Stimulated activated CD8-positive, alpha-beta memory T cell treated with anti-CD3 and anti-CD28 coated beads, Interleukin-7, amount 100 ng/mL, for 24 hours (primary cell): ENCODE data around the gene ZFHX2.
A peak's percentile ranks its signal among the peaks of the same experiment; 100 is the strongest.

Experiments used
- DNase-seq: peaks from one replicate; pipeline ENCODE4 v3.0.0-alpha.2; 2020; ENCODE audit warnings: low read depth

ZFHX2 gene

DNA sequence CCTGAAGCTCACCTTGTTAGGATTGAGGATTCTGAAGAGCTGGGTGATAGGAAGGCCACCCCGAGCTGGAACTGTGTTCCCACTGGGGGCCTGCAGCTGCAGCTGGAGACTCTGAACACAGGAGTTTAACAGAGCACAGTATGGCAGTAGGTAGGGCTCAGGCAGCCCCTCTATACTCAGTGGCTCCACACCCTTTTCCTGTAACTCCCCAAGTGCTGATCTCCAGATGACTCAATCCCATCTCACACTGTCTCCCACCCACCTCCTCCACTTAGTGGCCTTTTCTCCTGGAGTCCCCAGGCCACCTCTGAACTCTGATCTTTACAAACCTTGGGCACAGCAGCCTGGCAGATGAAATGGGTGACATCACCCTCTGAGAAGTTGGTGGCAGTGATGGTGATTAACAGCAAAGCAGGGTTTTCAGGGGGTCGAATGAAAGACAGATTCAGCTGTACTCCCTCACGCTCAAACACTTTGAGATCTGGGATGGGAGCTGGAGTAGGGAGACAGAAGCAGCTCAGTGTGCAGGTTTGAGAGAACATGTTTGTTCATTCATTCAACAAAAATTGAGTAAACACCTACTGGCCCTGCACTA lies 8.5 kb upstream of the ZFHX2 start:
- no peak for DNase-seq

DNA sequence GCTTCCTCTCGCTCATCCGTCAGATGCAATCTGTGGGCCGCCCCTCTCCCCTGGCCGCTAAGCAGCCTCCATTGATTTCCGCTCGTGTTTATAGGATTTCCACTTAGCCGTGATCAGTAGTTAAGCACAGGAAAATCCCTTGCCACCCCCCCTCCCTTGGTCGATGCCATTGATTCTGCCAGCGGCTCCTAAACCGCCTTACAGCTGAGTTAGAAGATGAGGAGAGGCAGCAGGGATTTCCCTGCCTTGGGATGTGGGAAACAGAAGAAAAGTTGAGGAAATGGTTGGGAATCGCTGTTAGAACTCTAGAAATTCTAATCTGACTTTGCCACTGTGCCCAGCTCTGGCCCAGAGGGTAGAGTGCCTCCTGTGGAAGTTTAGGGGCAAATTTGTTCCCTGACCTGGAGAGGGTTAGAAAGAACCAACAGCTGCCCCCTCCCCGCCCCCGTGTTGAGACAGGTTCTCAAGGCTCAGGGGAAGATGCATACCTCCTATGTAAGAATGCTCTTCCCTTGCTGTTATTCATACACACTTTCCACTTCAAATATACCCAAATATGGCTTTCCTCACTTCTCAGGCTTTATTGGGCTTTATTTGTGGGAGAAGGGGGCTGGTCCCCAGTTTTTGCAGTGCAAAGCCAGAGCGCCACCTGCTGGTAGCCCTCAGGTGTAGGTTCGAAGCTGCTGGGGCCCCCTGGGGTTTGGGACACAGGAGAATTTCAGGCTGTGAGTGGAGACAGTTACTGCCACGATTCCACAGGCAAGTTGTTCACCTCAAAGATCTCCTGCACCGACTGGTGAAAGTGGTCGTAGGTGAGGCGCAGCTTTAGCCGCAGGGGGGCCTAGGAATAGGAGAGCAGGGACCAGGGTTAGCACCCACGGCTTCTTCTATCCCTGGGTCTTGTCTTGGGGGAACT lies 7.7 kb upstream of the ZFHX2 start:
- DNase-seq = peak; percentile 43

DNA sequence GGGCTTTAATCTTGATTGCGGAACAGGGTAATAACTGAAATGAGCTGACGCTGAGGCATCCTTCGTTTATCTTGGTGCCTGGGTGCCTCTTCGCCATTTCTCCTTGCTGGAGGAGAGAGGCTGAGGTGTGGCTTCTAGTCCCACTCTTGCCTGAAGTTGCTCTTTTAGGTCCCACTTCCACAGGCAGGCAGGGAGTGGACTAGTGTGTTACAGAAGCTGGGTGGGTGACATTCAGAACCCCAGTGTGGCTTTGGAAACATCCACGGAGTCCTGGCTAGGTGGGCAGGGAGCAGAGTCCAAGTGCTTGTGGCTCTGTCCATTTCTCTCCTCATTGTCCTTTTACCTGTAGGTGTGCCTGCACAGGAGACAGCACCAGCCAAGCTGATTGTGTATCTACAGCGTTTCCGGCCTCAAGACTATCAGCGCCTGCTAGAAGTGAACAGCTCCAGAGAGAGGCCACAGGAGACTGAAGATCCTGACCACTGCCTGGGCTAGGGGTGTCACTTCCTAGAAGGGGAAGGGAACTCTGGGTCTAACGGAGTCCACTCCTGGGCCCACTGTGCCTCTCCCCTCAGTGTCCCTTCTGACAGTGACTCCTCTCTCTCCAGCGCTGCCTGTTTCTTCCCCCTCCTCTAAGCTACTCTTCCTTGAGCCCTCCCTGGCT lies 6.9 kb upstream of the ZFHX2 start:
- DNase-seq = no peak

DNA sequence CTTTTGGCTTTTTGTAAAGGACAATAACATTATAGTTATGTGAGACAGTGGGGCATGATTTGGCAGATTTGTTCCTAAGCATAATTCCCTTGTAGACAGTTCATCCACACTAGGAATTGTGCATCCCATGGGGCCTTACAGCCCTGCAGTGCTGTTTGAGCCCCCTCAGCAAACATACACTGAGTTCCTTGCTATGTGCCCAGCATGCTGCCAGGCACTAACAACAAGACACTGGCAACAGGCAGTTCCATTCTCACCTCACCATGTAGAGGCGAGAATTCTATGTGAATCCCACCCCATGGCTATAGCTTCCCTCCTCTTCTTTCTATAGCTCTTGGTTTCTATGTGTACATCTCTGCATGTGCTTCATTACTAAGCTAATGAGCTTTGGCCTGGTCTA lies 6.4 kb upstream of the ZFHX2 start:
- no peak for DNase-seq

DNA sequence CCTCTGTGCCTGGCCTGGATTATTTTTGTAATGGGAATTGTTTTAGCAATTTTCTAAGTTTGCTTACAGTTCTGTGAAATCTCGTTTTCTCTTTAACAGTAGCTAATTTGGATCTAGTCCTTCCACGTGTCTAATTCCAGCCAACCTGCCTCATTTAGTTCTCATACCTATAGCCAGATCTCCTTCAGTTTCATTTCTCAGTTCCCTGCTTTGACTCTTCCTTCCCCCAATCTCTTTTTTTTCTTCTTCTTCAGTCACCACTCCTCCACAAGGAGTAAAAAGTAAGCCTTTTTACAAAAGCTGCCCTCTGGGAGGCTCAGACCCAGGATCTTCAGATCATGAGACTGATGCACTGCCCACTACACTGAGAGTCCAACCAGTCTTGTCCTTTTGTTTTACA lies 6.0 kb upstream of the ZFHX2 start:
- DNase-seq = no peak

DNA sequence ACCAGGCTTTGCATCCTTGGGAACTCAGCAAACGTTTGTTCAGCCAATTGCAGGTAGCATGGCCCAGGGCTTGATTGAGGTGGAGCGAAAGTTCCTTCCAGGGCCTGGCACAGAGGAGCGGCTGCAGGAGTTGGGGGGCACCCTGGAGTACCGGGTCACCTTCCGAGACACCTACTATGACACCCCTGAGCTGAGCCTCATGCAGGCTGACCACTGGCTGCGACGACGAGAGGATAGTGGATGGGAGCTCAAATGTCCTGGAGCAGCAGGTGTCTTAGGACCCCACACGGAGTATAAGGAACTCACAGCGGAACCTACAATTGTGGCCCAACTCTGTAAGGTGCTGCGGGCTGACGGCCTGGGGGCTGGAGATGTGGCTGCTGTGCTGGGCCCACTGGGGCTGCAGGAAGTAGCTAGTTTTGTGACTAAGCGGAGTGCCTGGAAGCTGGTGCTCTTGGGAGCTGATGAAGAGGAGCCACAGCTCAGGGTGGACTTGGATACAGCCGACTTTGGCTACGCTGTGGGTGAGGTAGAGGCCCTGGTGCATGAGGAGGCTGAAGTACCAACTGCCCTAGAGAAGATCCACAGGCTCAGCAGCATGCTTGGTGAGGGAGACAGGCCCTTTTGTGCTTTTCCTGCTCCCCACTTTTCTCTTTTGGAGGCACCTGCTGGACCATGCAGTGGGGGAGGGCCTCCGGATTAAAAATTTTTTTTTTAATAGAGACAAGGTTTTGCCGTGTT lies 5.3 kb upstream of the ZFHX2 start:
- DNase-seq = no peak

DNA sequence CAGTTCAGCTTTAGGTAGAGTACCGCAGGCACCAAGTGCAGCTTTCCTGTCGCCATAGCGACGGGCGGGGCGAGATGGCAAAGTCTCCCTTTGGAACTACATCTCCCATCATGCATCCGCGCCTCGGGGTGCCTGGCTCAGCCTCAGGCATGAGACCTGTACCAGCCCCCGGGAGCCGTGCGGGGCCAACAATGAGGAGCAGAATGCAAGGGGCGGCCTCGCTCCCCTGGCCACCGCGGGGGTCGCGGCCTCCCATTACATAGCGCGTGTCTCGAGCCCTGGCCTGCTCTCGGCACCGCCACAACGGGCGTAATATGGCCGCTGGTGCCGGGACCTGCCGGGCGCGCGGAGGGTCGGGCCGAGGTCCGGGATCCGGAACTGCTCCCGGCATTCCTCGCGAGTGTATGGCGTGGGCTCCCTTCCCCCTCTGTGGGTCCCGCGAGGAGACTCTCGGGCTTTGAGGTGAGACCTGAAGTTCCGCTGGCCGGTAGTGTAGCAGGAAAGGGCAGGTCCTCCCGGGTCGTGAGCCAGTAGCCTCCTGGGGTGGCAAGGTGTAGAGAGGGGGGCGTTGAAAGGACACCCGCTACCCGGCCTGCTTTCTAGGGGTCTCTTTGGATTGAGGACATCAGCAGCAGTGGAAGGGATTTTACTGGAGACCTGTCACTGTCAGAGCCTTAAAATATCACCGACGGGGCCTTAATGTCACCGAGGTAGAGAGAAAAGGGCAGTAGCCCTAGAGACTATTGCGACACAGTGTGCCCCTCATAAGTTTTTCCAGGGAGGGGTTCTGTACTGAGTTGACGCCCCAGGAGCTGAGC lies 4.5 kb upstream of the ZFHX2 start, which contains the start of gene THTPA:
THTPA (plus strand) TSS at position 390 of the 818 bp plus-strand sequence. CDS start 487 bp downstream, outside the sequence.
- DNase-seq = peak; percentile 88

DNA sequence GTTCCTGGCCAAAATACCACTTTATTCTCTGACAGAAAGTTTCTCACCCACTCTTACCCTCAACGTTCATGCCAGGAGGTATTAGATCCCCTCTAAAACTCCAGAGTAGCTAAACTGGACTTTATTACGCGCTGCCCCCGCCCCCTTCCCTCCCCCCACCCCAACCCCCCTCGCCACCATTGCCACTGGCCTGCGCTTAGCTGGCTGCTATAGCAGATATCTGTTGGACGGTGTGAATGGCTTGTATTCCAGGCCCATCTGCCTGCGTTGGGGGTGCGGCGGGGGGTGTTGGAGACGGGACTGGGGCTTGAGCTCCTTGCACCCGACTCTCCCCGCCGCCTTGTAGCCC lies 3.9 kb upstream of the ZFHX2 start:
- DNase-seq = no peak

DNA sequence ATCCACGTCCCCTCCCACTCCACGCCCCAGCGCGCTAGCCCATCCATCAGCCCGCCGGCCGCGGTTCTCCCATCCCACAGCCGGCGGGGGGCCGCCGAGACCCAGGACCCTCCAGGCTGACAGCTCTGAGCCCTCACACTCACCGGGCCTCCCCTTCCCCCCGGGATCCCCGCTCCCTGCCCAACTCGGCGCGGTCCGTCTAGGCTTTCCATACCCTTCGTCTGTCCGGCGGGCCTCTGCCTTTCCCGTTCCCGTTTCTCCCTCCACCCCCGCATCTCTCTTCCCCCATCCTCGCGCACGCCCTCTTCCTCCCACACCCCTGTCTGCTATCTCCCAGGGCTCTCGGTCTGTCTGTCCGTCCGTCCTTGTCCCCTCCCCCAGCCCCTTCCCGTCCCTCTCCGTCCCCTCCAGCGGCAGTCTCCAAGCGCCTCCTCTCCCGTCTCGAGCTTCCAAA lies 726 bp downstream of the ZFHX2 start:
- no peak for DNase-seq

DNA sequence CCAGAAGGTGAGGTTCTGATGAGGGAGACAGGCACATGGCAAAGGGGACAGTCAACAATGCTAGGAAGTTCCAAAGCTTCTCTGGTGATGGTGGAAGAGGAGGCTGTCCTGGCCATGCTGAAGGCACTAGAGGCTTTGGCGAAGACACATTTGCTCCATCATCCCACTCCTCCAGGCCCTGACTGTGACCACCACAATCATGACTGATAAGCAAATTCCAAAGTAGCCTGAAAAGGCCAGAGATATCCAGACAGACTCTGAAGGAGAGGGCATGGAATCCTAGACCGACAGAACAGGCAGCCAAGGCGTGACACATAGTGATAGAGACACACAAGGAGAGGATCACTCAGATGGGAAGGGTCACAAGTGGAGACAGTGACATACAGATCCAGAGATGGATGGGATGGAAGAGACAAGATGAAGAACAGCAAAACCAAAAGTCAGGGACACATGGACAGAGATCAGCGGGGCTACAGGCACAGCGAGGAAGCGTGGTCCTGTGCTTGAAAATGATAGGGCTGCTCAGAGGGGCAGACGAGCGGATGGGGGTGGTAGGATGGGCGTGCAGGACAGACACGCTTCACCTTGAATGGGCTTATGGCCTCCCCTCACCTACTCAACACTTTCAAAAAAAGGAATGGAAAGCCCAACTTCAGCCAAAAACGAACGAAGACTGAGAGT lies 1.3 kb downstream of the ZFHX2 start:
- DNase-seq = no peak

DNA sequence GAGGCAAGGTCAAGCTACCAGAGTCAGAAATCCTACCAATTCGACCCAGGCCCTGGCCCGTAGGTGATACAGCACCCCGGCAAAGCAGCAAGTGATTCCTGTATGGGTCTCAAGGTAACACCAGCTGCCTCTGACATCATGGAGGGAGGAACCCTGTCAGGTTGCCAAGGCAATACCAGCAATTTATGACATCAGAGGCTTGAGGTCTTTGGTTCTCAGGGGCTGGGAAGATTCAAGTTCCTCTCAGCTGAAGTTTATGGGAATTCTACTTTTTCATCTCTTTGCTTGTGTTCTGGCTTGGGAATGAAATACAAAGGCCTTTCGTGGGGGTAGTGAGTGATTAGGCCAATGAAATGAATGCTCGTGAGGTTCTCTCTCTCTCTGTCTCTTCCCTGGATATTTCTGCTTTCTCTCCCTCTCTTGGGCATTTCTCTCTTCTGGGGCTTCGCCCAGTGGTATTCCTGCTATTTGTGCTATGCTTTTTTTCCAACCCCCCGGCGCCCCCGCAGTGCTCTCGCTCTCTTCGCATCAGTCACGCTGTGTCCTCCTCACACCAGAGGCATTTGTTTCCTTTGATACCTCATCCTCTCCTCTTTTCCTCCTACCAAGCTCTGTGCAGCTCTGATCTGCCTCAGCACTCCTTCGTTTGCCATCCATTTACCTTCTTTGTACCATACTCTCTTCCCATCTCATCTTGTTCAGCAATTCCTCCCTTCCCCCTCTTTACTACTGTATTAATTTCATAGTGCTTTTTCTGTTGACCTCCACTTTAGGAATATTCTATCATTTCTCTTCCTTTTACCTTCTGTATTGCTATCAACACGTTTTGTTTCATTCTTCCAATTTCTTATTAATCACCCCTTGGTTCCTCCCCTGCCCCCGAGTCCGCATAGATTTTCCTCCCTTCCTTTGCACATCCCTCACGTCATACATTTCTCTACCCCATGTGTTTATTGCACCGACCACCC lies 2.9 kb downstream of the ZFHX2 start:
- DNase-seq = no peak

DNA sequence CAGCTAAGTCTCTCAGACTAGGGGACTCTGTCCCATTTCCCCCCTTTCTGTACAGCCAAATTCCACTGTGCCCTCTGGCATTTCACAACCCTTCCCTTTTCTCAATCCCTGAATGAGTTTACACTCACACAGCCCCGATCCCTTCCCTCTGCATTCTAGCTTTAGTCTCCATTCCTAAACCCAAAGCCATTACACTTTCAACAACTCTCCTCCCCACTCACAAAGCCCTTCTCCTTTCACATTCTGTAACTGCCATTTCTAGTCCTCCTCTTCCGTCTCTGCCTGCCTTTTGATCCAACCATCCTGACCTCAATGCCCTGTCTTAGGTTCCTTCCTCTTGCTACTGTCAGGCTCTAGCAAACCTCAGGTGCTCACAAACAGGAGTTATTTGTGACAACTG lies 3.6 kb downstream of the ZFHX2 start:
- DNase-seq = no peak

DNA sequence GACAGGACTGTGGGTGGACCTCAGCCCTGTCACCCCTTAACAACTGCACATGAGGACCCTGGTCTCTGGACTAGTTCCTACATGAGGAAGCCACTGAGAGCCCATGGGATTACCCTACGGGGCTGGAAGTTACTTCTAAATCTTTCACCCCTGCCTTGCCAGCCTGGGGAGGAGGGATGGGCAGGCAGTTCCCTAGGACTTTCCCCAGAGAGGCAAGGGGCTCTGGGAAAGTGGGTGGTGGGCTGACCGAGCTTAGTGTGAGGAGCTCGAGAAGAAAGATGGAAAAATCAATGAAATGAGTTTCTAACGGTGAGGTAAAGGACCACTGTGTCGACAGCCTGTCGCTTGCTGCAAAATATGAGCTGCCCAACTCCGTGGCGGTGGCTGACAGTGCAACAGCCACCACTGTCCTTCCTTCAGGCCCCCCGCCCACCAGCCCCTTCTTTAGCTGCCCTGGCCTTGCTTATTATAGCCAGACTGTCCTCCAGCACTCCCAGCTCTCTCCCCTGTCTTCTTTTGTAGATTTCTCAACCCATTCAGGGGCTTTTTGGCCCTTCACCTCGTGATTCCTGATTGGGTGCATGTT lies 5.0 kb downstream of the ZFHX2 start:
- no peak for DNase-seq

DNA sequence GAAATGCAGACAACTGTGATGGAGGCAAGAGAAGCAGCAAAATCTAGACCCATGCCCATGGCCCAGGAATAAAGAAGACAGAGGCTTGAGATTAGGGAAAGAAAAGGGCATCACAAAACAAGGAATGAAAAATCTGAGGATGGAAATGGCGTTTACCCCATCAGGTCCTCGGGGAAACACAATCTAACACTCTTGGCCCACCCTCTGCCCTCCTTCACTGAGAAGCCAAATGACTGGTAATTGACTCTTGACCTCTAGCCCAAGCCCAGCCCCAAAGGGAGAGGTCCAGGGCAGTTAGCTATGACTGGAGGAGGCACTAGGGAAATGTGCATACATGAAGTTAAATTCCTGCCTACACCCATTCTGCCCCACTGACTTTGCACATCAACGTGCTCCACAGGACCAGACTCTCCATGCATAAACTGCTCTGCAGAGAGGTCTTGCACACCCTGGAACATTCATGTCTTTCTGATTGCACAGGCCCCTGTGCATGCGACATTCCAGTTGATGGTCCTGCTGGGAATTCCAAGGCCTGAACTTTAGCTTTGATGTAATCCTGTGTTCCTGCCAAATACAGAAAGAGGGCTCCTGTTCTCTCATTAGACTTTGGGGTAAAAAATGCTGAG lies 5.7 kb downstream of the ZFHX2 start:
- DNase-seq = no peak

DNA sequence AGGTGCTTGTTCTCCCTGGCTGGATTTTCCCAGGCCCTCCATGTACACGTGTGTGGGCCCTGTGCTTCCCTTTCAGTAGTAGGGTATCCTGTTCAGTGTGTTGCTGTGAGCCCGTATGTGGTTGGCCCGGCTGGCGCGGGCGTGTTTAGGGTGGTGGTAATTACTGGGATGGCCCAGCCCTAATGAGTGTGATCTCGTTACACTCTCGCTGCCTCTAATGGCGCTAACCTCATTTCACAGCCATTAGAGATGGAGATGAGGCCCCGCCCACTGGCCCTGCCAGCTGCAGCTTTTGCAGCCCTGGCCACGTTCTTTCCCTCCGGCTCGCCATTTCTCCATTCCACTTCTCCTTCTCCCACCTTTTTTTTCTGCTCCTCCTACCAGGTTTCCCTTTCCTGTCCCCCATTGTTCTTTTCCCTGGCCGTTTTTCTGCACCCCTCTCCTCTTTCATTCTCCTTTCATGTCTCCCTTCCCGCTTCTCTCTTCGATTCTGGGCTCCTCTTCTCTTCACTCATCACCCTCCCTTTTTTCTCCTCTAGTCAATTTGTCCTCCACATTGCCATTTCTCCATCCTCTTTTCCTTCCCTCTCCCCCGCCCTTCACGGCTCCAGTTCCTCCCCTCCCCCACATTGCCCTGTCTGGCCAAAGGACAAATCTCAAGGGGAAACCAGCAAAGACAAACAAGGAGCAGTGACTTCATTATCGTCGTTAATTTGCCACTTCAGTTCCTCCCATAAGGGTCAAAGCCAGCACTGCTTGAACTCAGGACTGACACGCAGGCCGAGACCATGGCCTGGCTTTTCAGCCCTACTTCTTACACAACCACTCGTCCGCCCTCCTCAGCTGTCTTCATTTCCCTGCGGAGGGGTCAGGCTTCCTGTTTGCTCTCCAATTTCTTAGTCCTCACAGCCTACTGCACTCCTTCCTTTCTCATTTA lies 6.8 kb downstream of the ZFHX2 start:
- DNase-seq = no peak

DNA sequence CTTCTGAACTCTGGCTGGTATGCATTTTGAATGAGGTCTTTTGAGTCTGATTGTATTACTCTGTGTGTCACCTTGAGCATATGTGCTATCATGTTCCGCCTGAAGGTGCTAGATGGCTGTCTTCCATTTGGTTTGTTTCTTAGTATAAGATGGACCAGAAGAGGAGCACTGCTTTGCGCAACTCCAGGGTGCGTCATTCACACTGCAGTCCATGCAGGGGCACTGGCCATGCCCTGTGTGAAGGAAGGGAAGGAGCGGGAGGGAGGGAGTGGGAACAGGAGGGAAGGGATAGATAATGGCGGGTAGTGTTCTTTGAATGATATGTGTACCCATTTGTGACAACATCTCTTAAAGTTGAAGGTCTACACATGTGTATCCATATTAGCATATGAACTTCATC lies 8.2 kb downstream of the ZFHX2 start:
- DNase-seq = no peak

DNA sequence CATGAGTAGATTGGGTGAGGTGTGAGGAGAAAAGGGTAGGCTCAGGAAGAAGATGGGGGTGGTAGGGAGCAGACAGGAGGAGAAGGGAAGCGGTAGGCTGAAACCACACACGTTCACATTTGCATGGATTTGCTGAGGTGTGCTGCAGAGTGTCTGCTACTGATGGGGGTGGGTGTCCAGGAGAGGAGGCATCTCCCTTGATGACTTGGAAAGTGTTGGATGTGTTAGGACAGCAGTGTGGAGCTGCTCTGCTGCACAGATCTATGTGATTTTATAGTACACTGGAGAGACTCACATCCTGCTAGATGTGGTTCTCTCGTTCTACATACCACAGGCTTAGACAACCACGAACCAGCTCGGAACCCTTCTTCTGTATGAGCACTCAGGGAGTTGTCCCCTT lies 9.3 kb downstream of the ZFHX2 start:
- no peak for DNase-seq

DNA sequence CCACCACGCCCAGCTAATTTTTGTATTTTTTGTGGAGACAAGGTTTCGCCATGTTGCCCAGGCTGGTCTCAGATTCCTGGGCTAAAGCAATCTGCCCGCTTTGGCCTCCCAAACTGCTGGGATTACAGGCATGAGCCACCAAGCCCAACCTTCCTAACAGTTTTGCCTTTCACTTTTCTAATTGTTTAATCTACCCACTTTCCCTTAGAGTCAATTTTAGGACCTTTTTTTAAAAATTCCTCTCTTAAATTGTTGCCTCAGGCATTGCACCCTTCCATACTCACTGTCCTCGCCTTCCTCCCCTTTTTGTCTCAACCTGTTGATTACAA lies 11.5 kb downstream of the ZFHX2 start:
- DNase-seq = no peak
